ENCODE results near the gene ADGRG6.

ADGRG6 gene

DNA sequence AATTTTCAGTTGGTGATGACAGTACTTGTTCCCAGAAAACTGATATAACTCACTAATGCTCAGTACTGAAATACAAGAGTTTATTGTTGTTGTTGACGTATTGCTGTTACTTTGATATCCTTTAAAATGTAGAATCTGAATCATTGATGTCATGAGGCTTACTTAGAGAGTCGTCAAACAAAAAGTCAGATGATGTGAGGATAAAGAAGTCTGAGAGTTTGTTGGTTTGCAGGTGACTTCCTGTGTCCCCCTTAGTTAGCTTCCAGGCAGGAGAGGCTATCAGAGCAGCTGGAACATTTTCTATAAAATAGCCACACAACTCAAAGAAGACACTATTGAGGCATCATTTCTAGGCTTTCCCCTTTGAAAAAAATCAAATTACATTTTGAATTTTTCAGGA lies 97.9 kb downstream of the ADGRG6 start:
- no peak for TF ChIP-seq POLR2AphosphoS5 (IDR thresholded peaks at IDR 0.05; ENCODE audit: low read depth, low read length)
- no peak for TF ChIP-seq FOXP2 (optimal IDR thresholded peaks at IDR 0.05; ENCODE audit: borderline replicate concordance, extremely low read depth, extremely low read length, insufficient read depth)
- TF ChIP-seq, protein P1, sequence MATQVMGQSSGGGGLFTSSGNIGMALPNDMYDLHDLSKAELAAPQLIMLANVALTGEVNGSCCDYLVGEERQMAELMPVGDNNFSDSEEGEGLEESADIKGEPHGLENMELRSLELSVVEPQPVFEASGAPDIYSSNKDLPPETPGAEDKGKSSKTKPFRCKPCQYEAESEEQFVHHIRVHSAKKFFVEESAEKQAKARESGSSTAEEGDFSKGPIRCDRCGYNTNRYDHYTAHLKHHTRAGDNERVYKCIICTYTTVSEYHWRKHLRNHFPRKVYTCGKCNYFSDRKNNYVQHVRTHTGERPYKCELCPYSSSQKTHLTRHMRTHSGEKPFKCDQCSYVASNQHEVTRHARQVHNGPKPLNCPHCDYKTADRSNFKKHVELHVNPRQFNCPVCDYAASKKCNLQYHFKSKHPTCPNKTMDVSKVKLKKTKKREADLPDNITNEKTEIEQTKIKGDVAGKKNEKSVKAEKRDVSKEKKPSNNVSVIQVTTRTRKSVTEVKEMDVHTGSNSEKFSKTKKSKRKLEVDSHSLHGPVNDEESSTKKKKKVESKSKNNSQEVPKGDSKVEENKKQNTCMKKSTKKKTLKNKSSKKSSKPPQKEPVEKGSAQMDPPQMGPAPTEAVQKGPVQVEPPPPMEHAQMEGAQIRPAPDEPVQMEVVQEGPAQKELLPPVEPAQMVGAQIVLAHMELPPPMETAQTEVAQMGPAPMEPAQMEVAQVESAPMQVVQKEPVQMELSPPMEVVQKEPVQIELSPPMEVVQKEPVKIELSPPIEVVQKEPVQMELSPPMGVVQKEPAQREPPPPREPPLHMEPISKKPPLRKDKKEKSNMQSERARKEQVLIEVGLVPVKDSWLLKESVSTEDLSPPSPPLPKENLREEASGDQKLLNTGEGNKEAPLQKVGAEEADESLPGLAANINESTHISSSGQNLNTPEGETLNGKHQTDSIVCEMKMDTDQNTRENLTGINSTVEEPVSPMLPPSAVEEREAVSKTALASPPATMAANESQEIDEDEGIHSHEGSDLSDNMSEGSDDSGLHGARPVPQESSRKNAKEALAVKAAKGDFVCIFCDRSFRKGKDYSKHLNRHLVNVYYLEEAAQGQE (IDR thresholded peaks at IDR 0.05; ENCODE audit: insufficient read depth in 1 of 2, low read depth in 2 of 2, low read length in 2 of 2), result no peak
- TF ChIP-seq TAF1 (IDR thresholded peaks at IDR 0.05; ENCODE audit: borderline replicate concordance, insufficient read depth, low read length), result no peak
- TF ChIP-seq SIN3A (IDR thresholded peaks at IDR 0.05; ENCODE audit: borderline replicate concordance, insufficient read depth, low read length), result no peak

DNA sequence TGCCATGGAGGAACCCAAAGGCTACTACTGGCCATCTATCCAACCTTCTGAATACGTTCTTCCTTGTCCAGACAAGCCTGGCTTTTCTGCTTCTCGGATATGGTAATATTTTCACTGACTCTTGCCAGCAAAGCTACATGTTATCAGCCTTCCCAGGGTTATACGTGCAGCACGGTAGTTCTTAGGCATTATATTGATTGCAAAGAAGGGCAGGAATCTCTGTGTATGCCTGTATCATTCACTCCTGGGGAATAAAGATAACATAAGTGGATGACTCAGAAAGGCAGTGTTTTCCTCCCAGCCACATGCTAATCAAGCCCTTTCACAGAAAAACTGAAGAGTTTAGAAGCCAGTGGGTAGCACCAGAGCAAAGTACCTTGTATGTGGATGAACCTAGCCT lies 98.7 kb downstream of the ADGRG6 start:
- no peak for TF ChIP-seq POLR2AphosphoS5 (IDR thresholded peaks at IDR 0.05; ENCODE audit: low read depth, low read length)
- no peak for TF ChIP-seq SIN3A (IDR thresholded peaks at IDR 0.05; ENCODE audit: borderline replicate concordance, insufficient read depth, low read length)
- no peak for TF ChIP-seq TAF1 (IDR thresholded peaks at IDR 0.05; ENCODE audit: borderline replicate concordance, insufficient read depth, low read length)
- TF ChIP-seq, protein P1 (IDR thresholded peaks at IDR 0.05; ENCODE audit: insufficient read depth in 1 of 2, low read depth in 2 of 2, low read length in 2 of 2), result 0 out of 4 replicates have a peak, but pooled peaks of 1 of the 2 experiments have one; percentile 7
- TF ChIP-seq FOXP2 (optimal IDR thresholded peaks at IDR 0.05; ENCODE audit: borderline replicate concordance, extremely low read depth, extremely low read length, insufficient read depth), result no peak

DNA sequence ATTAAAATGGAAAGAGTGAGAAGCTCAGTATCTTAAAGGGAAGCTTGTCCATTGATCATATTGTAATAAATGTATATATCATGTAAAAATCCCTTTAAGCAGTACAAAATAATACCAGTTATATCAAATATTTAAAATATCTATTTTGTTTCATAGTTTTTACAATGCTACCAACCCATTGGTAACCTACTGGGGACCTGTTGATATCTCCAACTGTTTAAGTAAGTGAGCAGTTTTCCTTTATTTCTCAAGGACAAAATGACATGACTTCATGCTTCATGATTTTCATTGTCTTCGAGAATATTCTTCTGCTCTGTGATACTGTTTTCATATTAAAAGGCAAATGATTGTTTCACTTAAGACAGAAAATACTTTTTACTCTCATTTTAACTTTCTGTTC lies 100.0 kb downstream of the ADGRG6 start:
- TF ChIP-seq, protein P1 (IDR thresholded peaks at IDR 0.05; ENCODE audit: insufficient read depth in 1 of 2, low read depth in 2 of 2, low read length in 2 of 2), result no peak
- TF ChIP-seq TAF1 (IDR thresholded peaks at IDR 0.05; ENCODE audit: borderline replicate concordance, insufficient read depth, low read length) (no peak), SIN3A (IDR thresholded peaks at IDR 0.05; ENCODE audit: borderline replicate concordance, insufficient read depth, low read length) (no peak)

DNA sequence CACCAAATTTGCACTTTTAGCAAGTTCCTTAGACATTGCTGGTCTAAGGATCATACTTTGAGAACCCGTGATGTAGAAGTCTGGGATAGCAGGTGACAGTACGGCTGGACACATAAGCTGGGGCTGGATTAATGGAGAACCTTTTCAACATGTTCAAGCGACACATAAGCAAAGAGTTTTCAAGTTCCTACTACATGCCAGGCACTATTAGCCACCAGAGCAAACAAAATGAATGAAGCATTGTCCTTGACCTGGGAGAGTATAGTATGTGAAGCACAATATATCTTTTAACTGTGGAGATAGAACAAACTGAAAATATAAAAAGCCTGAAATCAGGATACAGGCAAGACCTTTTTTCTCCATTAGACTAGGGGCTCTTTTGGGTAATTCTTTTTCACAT lies 102.9 kb downstream of the ADGRG6 start:
- TF ChIP-seq SIN3A (IDR thresholded peaks at IDR 0.05; ENCODE audit: borderline replicate concordance, insufficient read depth, low read length) (no peak), TAF1 (IDR thresholded peaks at IDR 0.05; ENCODE audit: borderline replicate concordance, insufficient read depth, low read length) (no peak)
- TF ChIP-seq, protein P1 (IDR thresholded peaks at IDR 0.05; ENCODE audit: insufficient read depth in 1 of 2, low read depth in 2 of 2, low read length in 2 of 2), result no peak

DNA sequence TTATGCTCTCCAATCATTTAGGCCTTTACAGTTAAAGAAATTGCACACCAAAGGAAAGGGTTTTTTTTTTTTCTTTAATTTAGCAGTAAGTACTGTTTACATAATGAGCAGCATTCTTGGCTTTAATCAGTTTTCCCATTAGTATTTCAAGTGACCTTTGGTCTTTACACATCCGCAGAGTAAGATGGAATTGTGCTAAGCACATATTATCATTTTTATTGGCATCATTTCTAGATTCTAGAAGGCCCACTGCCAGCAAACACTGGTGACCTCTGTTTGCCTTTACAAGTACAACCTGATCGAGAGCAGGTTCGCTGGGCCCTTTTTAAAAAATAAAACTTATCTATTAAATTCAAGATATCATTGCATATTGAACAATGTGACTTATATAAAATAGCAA lies 104.3 kb downstream of the ADGRG6 start:
- TF ChIP-seq TAF1 (IDR thresholded peaks at IDR 0.05; ENCODE audit: borderline replicate concordance, insufficient read depth, low read length), result no peak
- TF ChIP-seq, protein P1 (IDR thresholded peaks at IDR 0.05; ENCODE audit: insufficient read depth in 1 of 2, low read depth in 2 of 2, low read length in 2 of 2), result no peak
- no peak for TF ChIP-seq FOXP2 (optimal IDR thresholded peaks at IDR 0.05; ENCODE audit: borderline replicate concordance, extremely low read depth, extremely low read length, insufficient read depth)
- no peak for TF ChIP-seq POLR2AphosphoS5 (IDR thresholded peaks at IDR 0.05; ENCODE audit: low read depth, low read length)
- no peak for TF ChIP-seq SIN3A (IDR thresholded peaks at IDR 0.05; ENCODE audit: borderline replicate concordance, insufficient read depth, low read length)
